ENCODE data around the gene CYP27B1. TPM values are rescaled to one million over a fixed set of nuclear protein-coding genes. Genes with fewer than 3 reads are reported as not detected.

The CYP27B1 gene
- total RNA-seq, 1 experiment from 2014 or later, result 11.6 TPM

DNA sequence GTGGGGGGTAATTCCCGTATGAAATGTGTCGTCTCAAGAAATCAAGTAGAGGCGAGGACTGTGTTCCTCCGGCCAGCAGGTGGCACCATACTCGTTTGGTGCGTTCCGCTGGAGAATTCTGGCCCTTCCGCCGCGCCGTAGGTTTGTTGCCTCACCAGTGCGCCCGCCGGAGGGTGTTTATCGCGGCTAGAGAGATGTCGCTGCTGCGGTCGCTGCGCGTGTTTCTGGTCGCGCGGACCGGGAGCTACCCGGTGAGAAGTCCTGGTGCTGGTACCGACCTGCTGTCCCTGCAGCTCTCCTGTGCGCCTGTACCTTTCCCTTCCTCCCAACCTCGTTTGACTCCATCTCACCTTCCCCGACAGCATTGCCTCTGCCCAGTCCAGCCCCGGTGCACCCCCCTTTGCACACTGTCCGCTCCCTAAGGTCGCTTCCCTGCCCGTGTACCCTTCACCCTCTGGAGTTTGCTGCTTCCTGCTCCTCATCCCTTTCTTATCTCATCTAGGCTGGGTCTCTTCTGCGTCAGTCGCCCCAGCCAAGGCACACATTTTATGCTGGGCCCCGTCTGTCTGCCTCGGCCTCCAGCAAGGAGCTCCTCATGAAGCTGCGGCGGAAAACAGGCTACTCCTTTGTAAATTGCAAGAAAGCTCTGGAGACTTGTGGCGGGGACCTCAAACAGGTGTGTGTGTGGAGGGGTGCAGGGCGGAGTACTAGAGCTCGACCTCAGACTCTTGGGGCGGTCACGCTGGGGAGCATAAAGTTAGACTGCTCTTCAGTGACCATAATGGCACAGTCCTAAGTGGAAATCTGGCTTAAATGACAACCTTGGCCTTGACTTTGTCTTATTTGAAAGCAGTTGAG lies 16.0 kb upstream of the CYP27B1 start, which contains the start of gene TSFM (continued):
- TF ChIP-seq, protein P1, sequence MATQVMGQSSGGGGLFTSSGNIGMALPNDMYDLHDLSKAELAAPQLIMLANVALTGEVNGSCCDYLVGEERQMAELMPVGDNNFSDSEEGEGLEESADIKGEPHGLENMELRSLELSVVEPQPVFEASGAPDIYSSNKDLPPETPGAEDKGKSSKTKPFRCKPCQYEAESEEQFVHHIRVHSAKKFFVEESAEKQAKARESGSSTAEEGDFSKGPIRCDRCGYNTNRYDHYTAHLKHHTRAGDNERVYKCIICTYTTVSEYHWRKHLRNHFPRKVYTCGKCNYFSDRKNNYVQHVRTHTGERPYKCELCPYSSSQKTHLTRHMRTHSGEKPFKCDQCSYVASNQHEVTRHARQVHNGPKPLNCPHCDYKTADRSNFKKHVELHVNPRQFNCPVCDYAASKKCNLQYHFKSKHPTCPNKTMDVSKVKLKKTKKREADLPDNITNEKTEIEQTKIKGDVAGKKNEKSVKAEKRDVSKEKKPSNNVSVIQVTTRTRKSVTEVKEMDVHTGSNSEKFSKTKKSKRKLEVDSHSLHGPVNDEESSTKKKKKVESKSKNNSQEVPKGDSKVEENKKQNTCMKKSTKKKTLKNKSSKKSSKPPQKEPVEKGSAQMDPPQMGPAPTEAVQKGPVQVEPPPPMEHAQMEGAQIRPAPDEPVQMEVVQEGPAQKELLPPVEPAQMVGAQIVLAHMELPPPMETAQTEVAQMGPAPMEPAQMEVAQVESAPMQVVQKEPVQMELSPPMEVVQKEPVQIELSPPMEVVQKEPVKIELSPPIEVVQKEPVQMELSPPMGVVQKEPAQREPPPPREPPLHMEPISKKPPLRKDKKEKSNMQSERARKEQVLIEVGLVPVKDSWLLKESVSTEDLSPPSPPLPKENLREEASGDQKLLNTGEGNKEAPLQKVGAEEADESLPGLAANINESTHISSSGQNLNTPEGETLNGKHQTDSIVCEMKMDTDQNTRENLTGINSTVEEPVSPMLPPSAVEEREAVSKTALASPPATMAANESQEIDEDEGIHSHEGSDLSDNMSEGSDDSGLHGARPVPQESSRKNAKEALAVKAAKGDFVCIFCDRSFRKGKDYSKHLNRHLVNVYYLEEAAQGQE (IDR thresholded peaks at IDR 0.05; ENCODE audit: low read depth), result no peak
- TF ChIP-seq YY1 (IDR thresholded peaks at IDR 0.05; ENCODE audit: extremely low read depth, insufficient replicate concordance, low read depth, low read length), result peak; percentile 73
- TF ChIP-seq CEBPB (IDR thresholded peaks at IDR 0.05; ENCODE audit: low read depth), result peak; percentile 88
- TF ChIP-seq POLR2AphosphoS5 (IDR thresholded peaks at IDR 0.05; ENCODE audit: low read depth, low read length), result peak; percentile 94
- TF ChIP-seq, protein P2, sequence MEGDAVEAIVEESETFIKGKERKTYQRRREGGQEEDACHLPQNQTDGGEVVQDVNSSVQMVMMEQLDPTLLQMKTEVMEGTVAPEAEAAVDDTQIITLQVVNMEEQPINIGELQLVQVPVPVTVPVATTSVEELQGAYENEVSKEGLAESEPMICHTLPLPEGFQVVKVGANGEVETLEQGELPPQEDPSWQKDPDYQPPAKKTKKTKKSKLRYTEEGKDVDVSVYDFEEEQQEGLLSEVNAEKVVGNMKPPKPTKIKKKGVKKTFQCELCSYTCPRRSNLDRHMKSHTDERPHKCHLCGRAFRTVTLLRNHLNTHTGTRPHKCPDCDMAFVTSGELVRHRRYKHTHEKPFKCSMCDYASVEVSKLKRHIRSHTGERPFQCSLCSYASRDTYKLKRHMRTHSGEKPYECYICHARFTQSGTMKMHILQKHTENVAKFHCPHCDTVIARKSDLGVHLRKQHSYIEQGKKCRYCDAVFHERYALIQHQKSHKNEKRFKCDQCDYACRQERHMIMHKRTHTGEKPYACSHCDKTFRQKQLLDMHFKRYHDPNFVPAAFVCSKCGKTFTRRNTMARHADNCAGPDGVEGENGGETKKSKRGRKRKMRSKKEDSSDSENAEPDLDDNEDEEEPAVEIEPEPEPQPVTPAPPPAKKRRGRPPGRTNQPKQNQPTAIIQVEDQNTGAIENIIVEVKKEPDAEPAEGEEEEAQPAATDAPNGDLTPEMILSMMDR (IDR thresholded peaks at IDR 0.05 in 2 of 3, conservative IDR thresholded peaks at IDR 0.05 in 1 of 3; ENCODE audit: borderline replicate concordance in 1 of 3, insufficient read depth in 1 of 3, low read depth in 2 of 3, low read length in 2 of 3), result peak; percentile 76 to 93 (median 85)
- peak; percentile 92 for TF ChIP-seq SP1 (IDR thresholded peaks at IDR 0.05; ENCODE audit: low read depth)
- TF ChIP-seq EZH2 (IDR thresholded peaks at IDR 0.05), result no peak
- peak; percentile 47 for TF ChIP-seq RAD21 (IDR thresholded peaks at IDR 0.05; ENCODE audit: low read depth)
- peak; percentile 90 for TF ChIP-seq SRF (IDR thresholded peaks at IDR 0.05; ENCODE audit: low read depth)
- peak; percentile 51 for TF ChIP-seq TCF7L2 (IDR thresholded peaks at IDR 0.05; ENCODE audit: borderline replicate concordance, extremely low read depth, insufficient read depth, insufficient read length)
- peak; percentile 59; the same call in 1 of the 2 replicates for TF ChIP-seq ZFX (IDR thresholded peaks at IDR 0.05)
- TF ChIP-seq ELF1 (IDR thresholded peaks at IDR 0.05; ENCODE audit: borderline replicate concordance, low read depth), result no peak; the same call in 1 of the 2 replicates
- TF ChIP-seq SIN3A (IDR thresholded peaks at IDR 0.05; ENCODE audit: low read depth), result peak; percentile 95
- no peak for TF ChIP-seq EZH2phosphoT487 (IDR thresholded peaks at IDR 0.05; ENCODE audit: borderline replicate concordance)
- TF ChIP-seq POLR2A (IDR thresholded peaks at IDR 0.05; ENCODE audit: borderline replicate concordance, extremely low read depth, insufficient read depth, insufficient read length), result peak; percentile 79
- TF ChIP-seq, protein P3, sequence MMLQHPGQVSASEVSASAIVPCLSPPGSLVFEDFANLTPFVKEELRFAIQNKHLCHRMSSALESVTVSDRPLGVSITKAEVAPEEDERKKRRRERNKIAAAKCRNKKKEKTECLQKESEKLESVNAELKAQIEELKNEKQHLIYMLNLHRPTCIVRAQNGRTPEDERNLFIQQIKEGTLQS (IDR thresholded peaks at IDR 0.05), result no peak; the same call in 1 of the 2 replicates

Measured in HCT116 (cell line).